Measurements from ENCODE around the gene OGA. TPM values are rescaled to one million over a fixed set of nuclear protein-coding genes. Genes with fewer than 3 reads are reported as not detected.

The OGA gene
- total and polyA plus RNA-seq, 2 of the 8 experiments (the other 6 are each of a cell fraction or from before 2014, with no cell fraction given): 31.2 to 107 TPM

DNA sequence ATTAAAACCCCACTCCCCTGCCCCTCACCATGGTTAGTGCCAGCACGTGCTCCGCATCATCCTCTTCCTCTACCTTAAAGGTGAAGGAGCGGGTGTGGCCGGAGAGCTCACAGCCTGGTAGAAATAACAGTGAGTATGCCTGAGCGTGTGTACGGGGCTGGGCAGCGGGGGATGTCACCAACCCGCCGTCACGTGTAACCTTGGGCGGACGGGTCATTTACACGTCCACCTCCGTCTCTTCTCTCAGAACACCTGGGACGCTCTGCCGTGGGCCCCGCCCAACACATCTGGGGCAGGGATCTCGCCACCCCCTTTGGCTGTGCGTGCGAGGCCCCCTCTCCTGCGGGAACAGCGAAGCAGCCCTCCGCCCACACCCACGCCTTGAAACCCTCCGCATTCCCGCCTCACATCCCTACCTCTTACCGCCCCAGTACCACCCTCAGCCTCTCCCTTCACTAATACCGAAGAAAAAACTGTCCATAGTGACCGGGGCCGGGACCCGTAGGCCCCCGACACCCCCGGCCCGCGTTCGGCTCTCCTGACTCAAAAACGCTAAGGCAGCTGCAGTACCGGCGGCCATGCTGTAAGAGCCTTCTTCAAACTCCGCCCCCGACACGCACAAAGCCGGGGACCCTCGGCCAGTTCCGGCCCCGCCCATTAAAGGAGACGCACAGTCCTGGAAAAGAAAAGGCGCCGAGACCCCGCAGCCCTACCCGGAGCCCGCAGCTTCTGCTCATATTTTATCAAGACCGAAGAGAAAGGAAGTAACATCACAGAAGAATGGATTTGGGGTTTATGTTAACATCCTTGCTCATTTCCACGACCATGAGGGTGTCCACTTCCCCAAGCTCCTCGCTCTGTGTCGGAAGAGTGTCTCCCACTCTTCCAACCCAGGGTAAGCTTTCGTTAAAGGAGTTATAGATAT lies 35.2 kb downstream of the OGA start, which contains the start of gene NPM3:
Gene NPM3 (minus strand): TSS at position 636 of the 925 bp plus-strand sequence. CDS start 56 bp downstream, at position 580.
- Histone ChIP-seq H3K14ac (ENCODE audit: insufficient read length) (no peak within 1 kb of the TSS), H3K36me3 (ENCODE audit: control insufficient read depth in 2 of 4, insufficient read depth in 4 of 4, low read length in 3 of 4) (peaks cover 9 to 22% (median 17%) of the 10 kb centered on the region in 4 experiments; a peak in 7 of 8 replicates), H3K4ac (replicated peaks; ENCODE audit: insufficient read length, low read depth, low read length) (no peak within 1 kb of the TSS), H3K9ac (replicated peaks in 1 of 4; ENCODE audit: extremely low read depth in 1 of 4, low read depth in 3 of 4, low read length in 3 of 4) (peak within 1 kb of the TSS; percentile 69 to 83 (median 76)), H3K27me3 (replicated peaks in 1 of 4; ENCODE audit: control insufficient read depth in 3 of 4, extremely low read depth in 1 of 4, insufficient read depth in 3 of 4, low read length in 3 of 4) (peaks cover 5 to 18% (median 13%) of the 10 kb centered on the region in 4 experiments), H4K8ac (ENCODE audit: extremely low read depth, insufficient read depth, low read length) (peak within 1 kb of the TSS; percentile 51; the same call in 1 of the 2 replicates), H2BK120ac (replicated peaks; ENCODE audit: low read depth, low read length) (no peak within 1 kb of the TSS), H3K23ac (ENCODE audit: insufficient read length) (no peak within 1 kb of the TSS), H4K5ac (ENCODE audit: insufficient read length, low read depth, low read length) (peak within 1 kb of the TSS; percentile 38), H2AK5ac (ENCODE audit: low read depth, low read length) (no peak within 1 kb of the TSS; the same call in 1 of the 2 replicates), H2BK12ac (ENCODE audit: low read depth, low read length) (0 out of 2 replicates have a peak within 1 kb of the TSS, but pooled peaks have one; percentile 30), H2BK5ac (ENCODE audit: low read depth, low read length) (peak within 1 kb of the TSS; percentile 57), H4K20me1 (replicated peaks in 1 of 2; ENCODE audit: control insufficient read depth in 1 of 2, insufficient read depth in 2 of 2, low read length in 2 of 2) (peaks cover 18% of the 10 kb centered on the region in 2 experiments), H3K9me3 (ENCODE audit: insufficient read depth in 2 of 2, low read depth in 1 of 2, low read length in 1 of 2) (no peaks in the 10 kb centered on the region), H3K56ac (replicated peaks; ENCODE audit: insufficient read length, low read depth, low read length) (peak within 1 kb of the TSS; percentile 22), H3K4me1 (replicated peaks in 1 of 4; ENCODE audit: control insufficient read depth in 3 of 4, insufficient read depth in 4 of 4, low read length in 3 of 4) (peaks cover 4 to 33% (median 20%) of the 10 kb centered on the region in 4 experiments), H3K79me1 (ENCODE audit: low read depth, low read length) (peaks cover 7% of the 10 kb centered on the region), H3K27ac (ENCODE audit: low read depth, low read length) (peak within 1 kb of the TSS; percentile 50; the same call in 1 of the 2 replicates), H3K79me2 (ENCODE audit: control insufficient read depth in 1 of 2, insufficient read depth in 2 of 2, low read length in 2 of 2) (peaks cover 0 to 8% of the 10 kb centered on the region in 2 experiments; a peak in 1 of 4 replicates), H2BK15ac (ENCODE audit: low read length) (no peak within 1 kb of the TSS), H3K23me2 (ENCODE audit: low read depth, low read length) (peaks cover 30% of the 10 kb centered on the region), H3K4me2 (ENCODE audit: insufficient read depth in 1 of 2, low read depth in 2 of 2, low read length in 2 of 2) (peak within 1 kb of the TSS; percentile 78 to 95), H4K91ac (replicated peaks; ENCODE audit: insufficient read length, low read length) (no peak within 1 kb of the TSS), H3K18ac (ENCODE audit: extremely low read depth, low read length) (0 out of 2 replicates have a peak within 1 kb of the TSS, but pooled peaks have one; percentile 11), H3K4me3 (ENCODE audit: extremely low read depth in 1 of 4, insufficient read depth in 2 of 4, low read depth in 3 of 4, low read length in 4 of 4) (peak within 1 kb of the TSS; percentile 84 to 91 (median 88)), H2AFZ (ENCODE audit: low read length) (peak within 1 kb of the TSS; percentile 37), H2BK20ac (ENCODE audit: low read length) (no peak within 1 kb of the TSS)
- WGBS, 2 experiments (ENCODE audit: extremely low coverage in 1 of 2, insufficient coverage in 1 of 2, insufficient read length in 1 of 2, insufficient replicate concordance in 2 of 2, low coverage in 1 of 2, low lambda C conversion rate in 2 of 2, missing lambda C conversion rate in 1 of 2): 3% methylated on average over 56 of the region's 57 CpGs; no CpG with 5 or more reads in 1 of the 2 experiments
- peak in 1 of 2 experiments; percentile 91 for DNase-seq (ENCODE audit: low read depth in 1 of 2, low spot score in 2 of 2)
- ChIA-PET POLR2A (ENCODE audit: partially characterized antibody) (interaction anchor here (0.7 to 9.1 kb wide), 13 partner anchors 9 to 198 kb away, joined by 3 to 66 read pairs (median 5); partner anchors contain the start of gene OGA), CTCF (ENCODE audit: partially characterized antibody) (interaction anchor here (0.6 to 9.8 kb wide), 18 partner anchors 12 to 791 kb away, joined by 3 to 246 read pairs (median 4); partner anchors contain the start of genes DPCD and POLL)
- FAIRE-seq: peak; percentile 7
- TF ChIP-seq, protein P1, sequence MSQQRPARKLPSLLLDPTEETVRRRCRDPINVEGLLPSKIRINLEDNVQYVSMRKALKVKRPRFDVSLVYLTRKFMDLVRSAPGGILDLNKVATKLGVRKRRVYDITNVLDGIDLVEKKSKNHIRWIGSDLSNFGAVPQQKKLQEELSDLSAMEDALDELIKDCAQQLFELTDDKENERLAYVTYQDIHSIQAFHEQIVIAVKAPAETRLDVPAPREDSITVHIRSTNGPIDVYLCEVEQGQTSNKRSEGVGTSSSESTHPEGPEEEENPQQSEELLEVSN (IDR thresholded peaks at IDR 0.05): no peak
- TF ChIP-seq SP4 (IDR thresholded peaks at IDR 0.05; ENCODE audit: low read length) (peak; percentile 87; the same call in 1 of the 2 replicates), RFX5 (IDR thresholded peaks at IDR 0.05; ENCODE audit: borderline replicate concordance, low read depth, low read length) (no peak), TEAD4 (IDR thresholded peaks at IDR 0.05; ENCODE audit: low read depth, low read length) (no peak)
- TF ChIP-seq, protein P2, sequence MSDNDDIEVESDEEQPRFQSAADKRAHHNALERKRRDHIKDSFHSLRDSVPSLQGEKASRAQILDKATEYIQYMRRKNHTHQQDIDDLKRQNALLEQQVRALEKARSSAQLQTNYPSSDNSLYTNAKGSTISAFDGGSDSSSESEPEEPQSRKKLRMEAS (IDR thresholded peaks at IDR 0.05): peak; percentile 39
- TF ChIP-seq, protein P3, sequence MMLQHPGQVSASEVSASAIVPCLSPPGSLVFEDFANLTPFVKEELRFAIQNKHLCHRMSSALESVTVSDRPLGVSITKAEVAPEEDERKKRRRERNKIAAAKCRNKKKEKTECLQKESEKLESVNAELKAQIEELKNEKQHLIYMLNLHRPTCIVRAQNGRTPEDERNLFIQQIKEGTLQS (IDR thresholded peaks at IDR 0.05; ENCODE audit: insufficient read depth, low read depth, low read length): peak; percentile 72; the same call in 1 of the 2 replicates

Measured in H1 (cell line).